ENCODE data around the gene TLCD3B. TPM values are rescaled to one million over a fixed set of nuclear protein-coding genes. Genes with fewer than 3 reads are reported as not detected.

The TLCD3B gene
- total RNA-seq, 2 experiments from 2014 or later: 4.3 to 17.6 TPM

GRCh38 chr16:29985271-29985811, 45.7 kb downstream of the TLCD3B start:
- POLR2A ChIA-PET: interaction anchor here (1.3 kb wide), 1 partner anchor 10 kb away, joined by 4 read pairs; no protein-coding TSS in a partner anchor
- CTCF ChIA-PET (ENCODE audit: unreplicated experiment): no interaction called here
- Histone ChIP-seq H3K9me2 (ENCODE audit: insufficient read depth, low read length) (no peaks in the 10 kb centered on the region), H3K4me3 (ENCODE audit: low read depth, low read length, poor library complexity, severe bottlenecking) (no peak overlapping the region), H3K4me2 (ENCODE audit: low read length) (no peak overlapping the region), H3K4me1 (ENCODE audit: insufficient read depth, low read length, poor library complexity, severe bottlenecking) (no peaks in the 10 kb centered on the region), H3K27ac (ENCODE audit: low read depth, low read length, poor library complexity, severe bottlenecking) (no peak overlapping the region), H3K79me2 (ENCODE audit: insufficient read depth, low read depth, low read length) (no peaks in the 10 kb centered on the region), H3K36me3 (ENCODE audit: insufficient read depth, low read length) (peaks cover 98% of the 10 kb centered on the region), H3K9me3 (ENCODE audit: low read length) (no peaks in the 10 kb centered on the region), H4K20me1 (ENCODE audit: insufficient read depth, low read length) (no peaks in the 10 kb centered on the region), H2AFZ (ENCODE audit: low read length) (no peak overlapping the region)
- TF ChIP-seq CTCF (conservative IDR thresholded peaks at IDR 0.05; ENCODE audit: low read length) (no peak), EZH2phosphoT487 (IDR thresholded peaks at IDR 0.05; ENCODE audit: borderline replicate concordance, low read depth, low read length) (no peak)
- intact Hi-C loops (cut with micrococcal nuclease; ENCODE audit: unreplicated experiment): no loop called here
- no peak for DNase-seq (ENCODE audit: low spot score)
- BruUV-seq (replicated peaks): no TSS peak

- Histone ChIP-seq H3K9me3 (ENCODE audit: low read length) (no peaks in the 10 kb centered on the region), H3K4me1 (ENCODE audit: insufficient read depth, low read length, poor library complexity, severe bottlenecking) (no peaks in the 10 kb centered on the region), H3K4me3 (ENCODE audit: low read depth, low read length, poor library complexity, severe bottlenecking) (no peak overlapping the region), H3K9me2 (ENCODE audit: insufficient read depth, low read length) (no peaks in the 10 kb centered on the region), H3K27ac (ENCODE audit: low read depth, low read length, poor library complexity, severe bottlenecking) (no peak overlapping the region), H2AFZ (ENCODE audit: low read length) (no peak overlapping the region), H3K4me2 (ENCODE audit: low read length) (no peak overlapping the region), H3K36me3 (ENCODE audit: insufficient read depth, low read length) (peaks cover 98% of the 10 kb centered on the region), H4K20me1 (ENCODE audit: insufficient read depth, low read length) (no peaks in the 10 kb centered on the region), H3K79me2 (ENCODE audit: insufficient read depth, low read depth, low read length) (no peaks in the 10 kb centered on the region)
- POLR2A ChIA-PET: no interaction called here
- no TSS peak for BruUV-seq (replicated peaks)
- intact Hi-C loops (cut with micrococcal nuclease; ENCODE audit: unreplicated experiment): no loop called here
- TF ChIP-seq CTCF (conservative IDR thresholded peaks at IDR 0.05; ENCODE audit: low read length): no peak
- TF ChIP-seq EZH2phosphoT487 (IDR thresholded peaks at IDR 0.05; ENCODE audit: borderline replicate concordance, low read depth, low read length): no peak
- CTCF ChIA-PET (ENCODE audit: unreplicated experiment): no interaction called here
- DNase-seq (ENCODE audit: low spot score): no peak
Observed at GRCh38 chr16:29984764-29985147, 46.3 kb downstream of the TLCD3B start.

GRCh38 chr16:29984137-29984763, 46.8 kb downstream of the TLCD3B start:
- BruUV-seq (replicated peaks): no TSS peak
- Histone ChIP-seq H3K79me2 (ENCODE audit: insufficient read depth, low read depth, low read length) (no peaks in the 10 kb centered on the region), H3K4me2 (ENCODE audit: low read length) (no peak overlapping the region), H3K4me1 (ENCODE audit: insufficient read depth, low read length, poor library complexity, severe bottlenecking) (no peaks in the 10 kb centered on the region), H3K36me3 (ENCODE audit: insufficient read depth, low read length) (peaks cover 98% of the 10 kb centered on the region), H3K4me3 (ENCODE audit: low read depth, low read length, poor library complexity, severe bottlenecking) (no peak overlapping the region), H2AFZ (ENCODE audit: low read length) (no peak overlapping the region), H3K9me3 (ENCODE audit: low read length) (no peaks in the 10 kb centered on the region), H3K27ac (ENCODE audit: low read depth, low read length, poor library complexity, severe bottlenecking) (no peak overlapping the region), H4K20me1 (ENCODE audit: insufficient read depth, low read length) (no peaks in the 10 kb centered on the region), H3K9me2 (ENCODE audit: insufficient read depth, low read length) (no peaks in the 10 kb centered on the region)
- CTCF ChIA-PET (ENCODE audit: unreplicated experiment): no interaction called here
- POLR2A ChIA-PET: no interaction called here
- intact Hi-C loops (cut with micrococcal nuclease; ENCODE audit: unreplicated experiment): no loop called here
- no peak for TF ChIP-seq CTCF (conservative IDR thresholded peaks at IDR 0.05; ENCODE audit: low read length)
- no peak for TF ChIP-seq EZH2phosphoT487 (IDR thresholded peaks at IDR 0.05; ENCODE audit: borderline replicate concordance, low read depth, low read length)
- no peak for DNase-seq (ENCODE audit: low spot score)
